Loucy (cell line): ENCODE measurements around the gene HHIP.

ENCODE experiments used
- H2AFZ ChIP-seq: fragments of 200-600 bp; sonication (generic); 2 replicates; pipeline ENCODE4 v1.6.0; 2016; ENCODE audit warnings: antibody characterized with exemption, mild to moderate bottlenecking, low read length, moderate library complexity
- H3F3A ChIP-seq: fragments of 200-600 bp; 2 replicates; pipeline ENCODE4 v1.6.0; 2016; ENCODE audit warnings: antibody characterized with exemption, low read depth, mild to moderate bottlenecking
- H3K27me3 ChIP-seq: fragments of 200-600 bp; sonication (generic); 2 replicates; pipeline ENCODE4 v1.6.1; 2014; ENCODE audit warnings: low read length, mild to moderate bottlenecking; ENCODE audit not compliant: insufficient read depth, poor library complexity, severe bottlenecking
- H3K36me3 ChIP-seq: fragments of 200-600 bp; sonication (generic); 2 replicates; pipeline ENCODE4 v1.6.1; 2016; ENCODE audit warnings: low read length; ENCODE audit not compliant: insufficient read depth
- H3K4me1 ChIP-seq: fragments of 200-600 bp; sonication (generic); 2 replicates; pipeline ENCODE4 v1.5.1; 2014; ENCODE audit warnings: low read length, mild to moderate bottlenecking; ENCODE audit not compliant: insufficient read depth, poor library complexity, severe bottlenecking
- H3K4me2 ChIP-seq: fragments of 200-600 bp; sonication (generic); 2 replicates; pipeline ENCODE4 v1.6.0; 2014; ENCODE audit warnings: antibody characterized with exemption, low read length, low read depth, mild to moderate bottlenecking; ENCODE audit not compliant: poor library complexity, severe bottlenecking
- H3K4me3 ChIP-seq: fragments of 200-600 bp; sonication (generic); 2 replicates; pipeline ENCODE4 v1.5.1; 2014; ENCODE audit warnings: low read length, mild to moderate bottlenecking, mixed read lengths; ENCODE audit not compliant: poor library complexity, severe bottlenecking
- H3K79me2 ChIP-seq: fragments of 200-600 bp; sonication (generic); 2 replicates; pipeline ENCODE4 v1.6.1; 2014; ENCODE audit warnings: low read length; ENCODE audit not compliant: insufficient read depth
- H3K9ac ChIP-seq: fragments of 200-600 bp; sonication (generic); 2 replicates; pipeline ENCODE4 v1.6.0; 2014; ENCODE audit warnings: mild to moderate bottlenecking, low read depth, low read length, moderate library complexity; ENCODE audit not compliant: poor library complexity, severe bottlenecking
- H3K9me2 ChIP-seq: fragments of 200-600 bp; sonication (generic); replicated peaks from 2 replicates; pipeline ENCODE4 v1.6.1; 2016; ENCODE audit warnings: low read depth, low read length, mixed read lengths
- H3K9me3 ChIP-seq: fragments of 200-600 bp; sonication (generic); 2 replicates; pipeline ENCODE4 v1.6.1; 2014; ENCODE audit warnings: mild to moderate bottlenecking, antibody characterized with exemption, low read length, low read depth; ENCODE audit not compliant: insufficient read depth
- H4K20me1 ChIP-seq: fragments of 200-600 bp; sonication (generic); 2 replicates; pipeline ENCODE4 v1.6.0; 2014; ENCODE audit warnings: antibody characterized with exemption, low read length, mild to moderate bottlenecking; ENCODE audit not compliant: insufficient read depth, poor library complexity, severe bottlenecking
- EZH2phosphoT487 ChIP-seq: fragments of 200-600 bp; IDR thresholded peaks from 2 replicates; pipeline ENCODE4 v1.6.1; 2018; ENCODE audit warnings: antibody characterized with exemption, mild to moderate bottlenecking, moderate library complexity, borderline replicate concordance
- TF ChIP-seq, protein P1 (sequence below): fragments of 200-600 bp; sonication (generic); conservative IDR thresholded peaks from 2 replicates; pipeline ENCODE4 v1.5.1; 2014; ENCODE audit warnings: mild to moderate bottlenecking, antibody characterized with exemption, low read length

Gene HHIP

GRCh38 chr4:144666539-144667175 is 20.7 kb downstream of the HHIP start:
- no peak overlapping the region for H2AFZ ChIP-seq
- peaks cover 60% of the 10 kb centered on the region for H3K36me3 ChIP-seq
- no peaks in the 10 kb centered on the region for H3F3A ChIP-seq
- H3K9me3 ChIP-seq: no peaks in the 10 kb centered on the region
- H3K79me2 ChIP-seq: peaks cover 55% of the 10 kb centered on the region
- no peaks in the 10 kb centered on the region for H3K9me2 ChIP-seq
- no peak overlapping the region for H3K9ac ChIP-seq
- H3K4me3 ChIP-seq: no peak overlapping the region
- H3K4me1 ChIP-seq: peaks cover 48% of the 10 kb centered on the region
- H3K4me2 ChIP-seq: no peak overlapping the region
- TF ChIP-seq, protein P1, sequence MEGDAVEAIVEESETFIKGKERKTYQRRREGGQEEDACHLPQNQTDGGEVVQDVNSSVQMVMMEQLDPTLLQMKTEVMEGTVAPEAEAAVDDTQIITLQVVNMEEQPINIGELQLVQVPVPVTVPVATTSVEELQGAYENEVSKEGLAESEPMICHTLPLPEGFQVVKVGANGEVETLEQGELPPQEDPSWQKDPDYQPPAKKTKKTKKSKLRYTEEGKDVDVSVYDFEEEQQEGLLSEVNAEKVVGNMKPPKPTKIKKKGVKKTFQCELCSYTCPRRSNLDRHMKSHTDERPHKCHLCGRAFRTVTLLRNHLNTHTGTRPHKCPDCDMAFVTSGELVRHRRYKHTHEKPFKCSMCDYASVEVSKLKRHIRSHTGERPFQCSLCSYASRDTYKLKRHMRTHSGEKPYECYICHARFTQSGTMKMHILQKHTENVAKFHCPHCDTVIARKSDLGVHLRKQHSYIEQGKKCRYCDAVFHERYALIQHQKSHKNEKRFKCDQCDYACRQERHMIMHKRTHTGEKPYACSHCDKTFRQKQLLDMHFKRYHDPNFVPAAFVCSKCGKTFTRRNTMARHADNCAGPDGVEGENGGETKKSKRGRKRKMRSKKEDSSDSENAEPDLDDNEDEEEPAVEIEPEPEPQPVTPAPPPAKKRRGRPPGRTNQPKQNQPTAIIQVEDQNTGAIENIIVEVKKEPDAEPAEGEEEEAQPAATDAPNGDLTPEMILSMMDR: no peak
- TF ChIP-seq EZH2phosphoT487: no peak
- no peaks in the 10 kb centered on the region for H3K27me3 ChIP-seq
- no peaks in the 10 kb centered on the region for H4K20me1 ChIP-seq

DNA sequence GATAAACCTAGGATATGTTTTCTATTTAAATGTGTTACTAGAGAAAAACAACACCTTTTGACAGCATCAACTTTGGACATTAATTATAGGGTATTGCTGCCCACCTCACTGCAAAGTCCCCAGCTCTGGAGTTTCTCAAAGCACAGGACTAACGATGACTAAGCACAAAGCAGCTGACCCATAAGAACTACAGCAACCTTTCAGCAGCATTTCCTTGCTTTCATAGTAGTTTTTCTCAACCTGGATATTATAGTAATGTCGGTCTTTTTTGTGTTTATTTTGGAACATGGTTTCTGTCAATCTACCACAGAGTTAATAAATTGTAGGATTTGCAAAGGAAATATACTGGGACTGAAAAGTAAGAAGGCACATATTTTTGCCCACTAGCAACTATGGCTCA is 21.5 kb downstream of the HHIP start:
- no peaks in the 10 kb centered on the region for H4K20me1 ChIP-seq
- peaks cover 52% of the 10 kb centered on the region for H3K36me3 ChIP-seq
- no peak overlapping the region for H3K4me3 ChIP-seq
- H2AFZ ChIP-seq: no peak overlapping the region
- H3K9ac ChIP-seq: no peak overlapping the region
- H3F3A ChIP-seq: no peaks in the 10 kb centered on the region
- peaks cover 47% of the 10 kb centered on the region for H3K79me2 ChIP-seq
- TF ChIP-seq, protein P1: no peak
- TF ChIP-seq EZH2phosphoT487: no peak
- peaks cover 40% of the 10 kb centered on the region for H3K4me1 ChIP-seq
- H3K9me2 ChIP-seq: no peaks in the 10 kb centered on the region
- no peaks in the 10 kb centered on the region for H3K27me3 ChIP-seq
- no peak overlapping the region for H3K4me2 ChIP-seq
- H3K9me3 ChIP-seq: no peaks in the 10 kb centered on the region

DNA sequence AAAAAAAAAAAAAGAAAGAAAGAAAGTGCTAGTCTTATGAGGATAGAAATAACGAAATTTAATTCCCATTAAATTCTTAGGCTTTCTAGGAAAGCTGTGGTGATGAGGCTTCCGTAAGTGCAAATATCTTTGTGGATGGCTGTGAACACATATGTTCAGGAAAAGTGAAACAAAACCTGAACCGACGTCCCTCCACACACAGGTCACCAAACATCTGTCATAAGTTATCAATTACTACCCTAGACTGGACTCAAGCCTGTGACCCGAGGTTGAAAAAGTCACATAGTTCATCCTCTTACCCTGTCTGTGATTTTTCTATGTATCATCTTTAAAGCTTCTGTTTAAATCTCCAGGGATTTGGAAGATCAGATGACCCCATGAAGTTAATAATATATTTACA is 24.8 kb downstream of the HHIP start:
- TF ChIP-seq, protein P1: no peak
- TF ChIP-seq EZH2phosphoT487: no peak
- no peaks in the 10 kb centered on the region for H4K20me1 ChIP-seq
- H3K9me3 ChIP-seq: no peaks in the 10 kb centered on the region
- no peaks in the 10 kb centered on the region for H3F3A ChIP-seq
- no peaks in the 10 kb centered on the region for H3K27me3 ChIP-seq
- no peak overlapping the region for H2AFZ ChIP-seq
- peaks cover 34% of the 10 kb centered on the region; the same call in 1 of the 2 replicates for H3K36me3 ChIP-seq
- H3K79me2 ChIP-seq: peaks cover 14% of the 10 kb centered on the region; the same call in 1 of the 2 replicates
- H3K9me2 ChIP-seq: no peaks in the 10 kb centered on the region
- peaks cover 35% of the 10 kb centered on the region for H3K4me1 ChIP-seq
- no peak overlapping the region for H3K4me3 ChIP-seq
- no peak overlapping the region for H3K9ac ChIP-seq
- no peak overlapping the region for H3K4me2 ChIP-seq
